ENCODE results near the gene ABCC3.

DNA sequence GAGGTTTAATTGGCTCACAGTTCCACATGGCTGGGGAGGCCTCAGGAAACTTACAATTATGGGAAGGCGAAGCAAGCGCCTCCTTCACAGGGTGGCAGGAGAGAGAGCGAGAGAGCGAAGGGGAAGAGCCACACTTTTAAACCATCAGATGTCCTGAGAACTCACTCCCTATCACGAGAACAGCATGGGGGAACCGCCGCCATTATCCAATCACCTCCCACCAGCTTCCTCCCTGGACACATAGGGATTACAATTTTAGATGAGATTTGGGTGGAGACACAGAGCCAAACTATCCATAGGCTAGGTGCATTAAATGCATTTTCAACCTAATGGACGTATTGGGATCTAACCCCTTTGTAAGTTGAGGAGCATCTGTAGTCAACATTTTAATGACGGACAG is 78.0 kb downstream of the ABCC3 start:
- TF ChIP-seq EZH2phosphoT487 (IDR thresholded peaks at IDR 0.05; ENCODE audit: borderline replicate concordance) (no peak), YY1 (IDR thresholded peaks at IDR 0.05; ENCODE audit: extremely low read depth, insufficient replicate concordance, low read depth, low read length) (no peak), POLR2A (IDR thresholded peaks at IDR 0.05; ENCODE audit: borderline replicate concordance, extremely low read depth, insufficient read depth, insufficient read length) (no peak), POLR2AphosphoS5 (IDR thresholded peaks at IDR 0.05; ENCODE audit: low read depth, low read length) (no peak), CBX3 (IDR thresholded peaks at IDR 0.05; ENCODE audit: low read depth) (no peak), RAD21 (IDR thresholded peaks at IDR 0.05; ENCODE audit: low read depth) (no peak), ZFX (IDR thresholded peaks at IDR 0.05) (no peak)
- TF ChIP-seq, protein P1, sequence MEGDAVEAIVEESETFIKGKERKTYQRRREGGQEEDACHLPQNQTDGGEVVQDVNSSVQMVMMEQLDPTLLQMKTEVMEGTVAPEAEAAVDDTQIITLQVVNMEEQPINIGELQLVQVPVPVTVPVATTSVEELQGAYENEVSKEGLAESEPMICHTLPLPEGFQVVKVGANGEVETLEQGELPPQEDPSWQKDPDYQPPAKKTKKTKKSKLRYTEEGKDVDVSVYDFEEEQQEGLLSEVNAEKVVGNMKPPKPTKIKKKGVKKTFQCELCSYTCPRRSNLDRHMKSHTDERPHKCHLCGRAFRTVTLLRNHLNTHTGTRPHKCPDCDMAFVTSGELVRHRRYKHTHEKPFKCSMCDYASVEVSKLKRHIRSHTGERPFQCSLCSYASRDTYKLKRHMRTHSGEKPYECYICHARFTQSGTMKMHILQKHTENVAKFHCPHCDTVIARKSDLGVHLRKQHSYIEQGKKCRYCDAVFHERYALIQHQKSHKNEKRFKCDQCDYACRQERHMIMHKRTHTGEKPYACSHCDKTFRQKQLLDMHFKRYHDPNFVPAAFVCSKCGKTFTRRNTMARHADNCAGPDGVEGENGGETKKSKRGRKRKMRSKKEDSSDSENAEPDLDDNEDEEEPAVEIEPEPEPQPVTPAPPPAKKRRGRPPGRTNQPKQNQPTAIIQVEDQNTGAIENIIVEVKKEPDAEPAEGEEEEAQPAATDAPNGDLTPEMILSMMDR (IDR thresholded peaks at IDR 0.05 in 2 of 3, conservative IDR thresholded peaks at IDR 0.05 in 1 of 3; ENCODE audit: borderline replicate concordance in 1 of 3, insufficient read depth in 1 of 3, low read depth in 2 of 3, low read length in 2 of 3): no peak
